ENCODE results near the gene ADAM10. TPM values are rescaled to one million over a fixed set of nuclear protein-coding genes. Genes with fewer than 3 reads are reported as not detected.

Gene ADAM10
- total and polyA plus RNA-seq, 2 of the 8 experiments (the other 6 are each of a cell fraction or from before 2014, with no cell fraction given): 46.5 to 163 TPM

GRCh38 chr15:58717357-58717756, 32.1 kb downstream of the ADAM10 start (continued):
- TF ChIP-seq PHF8 (conservative IDR thresholded peaks at IDR 0.05; ENCODE audit: low read depth, low read length) (no peak), RNF2 (IDR thresholded peaks at IDR 0.05; ENCODE audit: borderline replicate concordance, low read depth, low read length, missing control alignments, poor library complexity, severe bottlenecking) (no peak), TCF12 (IDR thresholded peaks at IDR 0.05; ENCODE audit: low read depth, low read length) (no peak)

Measured in H1 (cell line).